ENCODE data around the gene TAF1B.

DNA sequence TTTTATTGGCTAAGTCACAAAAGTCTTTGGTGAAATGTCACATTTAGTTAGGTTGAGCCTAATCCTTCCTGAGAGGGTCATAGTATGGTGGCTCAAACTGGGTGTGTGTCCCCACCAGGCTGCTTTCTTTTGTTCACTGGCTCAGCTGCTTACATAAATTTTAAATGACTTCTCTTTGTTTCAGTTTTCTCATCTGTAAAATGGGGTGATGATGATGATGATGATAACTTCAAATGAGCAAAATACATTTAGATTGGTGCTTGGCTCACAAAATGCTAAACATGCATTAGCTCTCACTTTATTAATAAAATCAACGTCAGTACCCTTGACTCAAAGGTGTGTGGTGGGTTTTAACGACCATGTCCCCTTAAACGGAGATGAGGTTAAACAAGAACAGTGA lies 7.2 kb upstream of the TAF1B start:
- TF ChIP-seq POLR2A (IDR thresholded peaks at IDR 0.05; ENCODE audit: low read depth, low read length) (no peak), POLR2AphosphoS5 (IDR thresholded peaks at IDR 0.05; ENCODE audit: low read length) (no peak), SIX5 (IDR thresholded peaks at IDR 0.05; ENCODE audit: low read depth, low read length, severe bottlenecking) (no peak), YY1 (IDR thresholded peaks at IDR 0.05; ENCODE audit: low read depth, low read length) (no peak), BRCA1 (IDR thresholded peaks at IDR 0.05; ENCODE audit: low read depth, low read length) (no peak), EZH2 (IDR thresholded peaks at IDR 0.05; ENCODE audit: borderline replicate concordance, control insufficient read depth, low read depth, low read length) (no peak)
- TF ChIP-seq, protein P1, sequence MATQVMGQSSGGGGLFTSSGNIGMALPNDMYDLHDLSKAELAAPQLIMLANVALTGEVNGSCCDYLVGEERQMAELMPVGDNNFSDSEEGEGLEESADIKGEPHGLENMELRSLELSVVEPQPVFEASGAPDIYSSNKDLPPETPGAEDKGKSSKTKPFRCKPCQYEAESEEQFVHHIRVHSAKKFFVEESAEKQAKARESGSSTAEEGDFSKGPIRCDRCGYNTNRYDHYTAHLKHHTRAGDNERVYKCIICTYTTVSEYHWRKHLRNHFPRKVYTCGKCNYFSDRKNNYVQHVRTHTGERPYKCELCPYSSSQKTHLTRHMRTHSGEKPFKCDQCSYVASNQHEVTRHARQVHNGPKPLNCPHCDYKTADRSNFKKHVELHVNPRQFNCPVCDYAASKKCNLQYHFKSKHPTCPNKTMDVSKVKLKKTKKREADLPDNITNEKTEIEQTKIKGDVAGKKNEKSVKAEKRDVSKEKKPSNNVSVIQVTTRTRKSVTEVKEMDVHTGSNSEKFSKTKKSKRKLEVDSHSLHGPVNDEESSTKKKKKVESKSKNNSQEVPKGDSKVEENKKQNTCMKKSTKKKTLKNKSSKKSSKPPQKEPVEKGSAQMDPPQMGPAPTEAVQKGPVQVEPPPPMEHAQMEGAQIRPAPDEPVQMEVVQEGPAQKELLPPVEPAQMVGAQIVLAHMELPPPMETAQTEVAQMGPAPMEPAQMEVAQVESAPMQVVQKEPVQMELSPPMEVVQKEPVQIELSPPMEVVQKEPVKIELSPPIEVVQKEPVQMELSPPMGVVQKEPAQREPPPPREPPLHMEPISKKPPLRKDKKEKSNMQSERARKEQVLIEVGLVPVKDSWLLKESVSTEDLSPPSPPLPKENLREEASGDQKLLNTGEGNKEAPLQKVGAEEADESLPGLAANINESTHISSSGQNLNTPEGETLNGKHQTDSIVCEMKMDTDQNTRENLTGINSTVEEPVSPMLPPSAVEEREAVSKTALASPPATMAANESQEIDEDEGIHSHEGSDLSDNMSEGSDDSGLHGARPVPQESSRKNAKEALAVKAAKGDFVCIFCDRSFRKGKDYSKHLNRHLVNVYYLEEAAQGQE (IDR thresholded peaks at IDR 0.05; ENCODE audit: low read depth, low read length), result no peak
- TF ChIP-seq, protein P2, sequence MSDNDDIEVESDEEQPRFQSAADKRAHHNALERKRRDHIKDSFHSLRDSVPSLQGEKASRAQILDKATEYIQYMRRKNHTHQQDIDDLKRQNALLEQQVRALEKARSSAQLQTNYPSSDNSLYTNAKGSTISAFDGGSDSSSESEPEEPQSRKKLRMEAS (IDR thresholded peaks at IDR 0.05; ENCODE audit: low read depth, low read length), result no peak
- TF ChIP-seq, protein P3, sequence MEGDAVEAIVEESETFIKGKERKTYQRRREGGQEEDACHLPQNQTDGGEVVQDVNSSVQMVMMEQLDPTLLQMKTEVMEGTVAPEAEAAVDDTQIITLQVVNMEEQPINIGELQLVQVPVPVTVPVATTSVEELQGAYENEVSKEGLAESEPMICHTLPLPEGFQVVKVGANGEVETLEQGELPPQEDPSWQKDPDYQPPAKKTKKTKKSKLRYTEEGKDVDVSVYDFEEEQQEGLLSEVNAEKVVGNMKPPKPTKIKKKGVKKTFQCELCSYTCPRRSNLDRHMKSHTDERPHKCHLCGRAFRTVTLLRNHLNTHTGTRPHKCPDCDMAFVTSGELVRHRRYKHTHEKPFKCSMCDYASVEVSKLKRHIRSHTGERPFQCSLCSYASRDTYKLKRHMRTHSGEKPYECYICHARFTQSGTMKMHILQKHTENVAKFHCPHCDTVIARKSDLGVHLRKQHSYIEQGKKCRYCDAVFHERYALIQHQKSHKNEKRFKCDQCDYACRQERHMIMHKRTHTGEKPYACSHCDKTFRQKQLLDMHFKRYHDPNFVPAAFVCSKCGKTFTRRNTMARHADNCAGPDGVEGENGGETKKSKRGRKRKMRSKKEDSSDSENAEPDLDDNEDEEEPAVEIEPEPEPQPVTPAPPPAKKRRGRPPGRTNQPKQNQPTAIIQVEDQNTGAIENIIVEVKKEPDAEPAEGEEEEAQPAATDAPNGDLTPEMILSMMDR (IDR thresholded peaks at IDR 0.05 in 2 of 3, conservative IDR thresholded peaks at IDR 0.05 in 1 of 3; ENCODE audit: control insufficient read depth in 2 of 3, extremely low read depth in 1 of 3, insufficient read depth in 1 of 3, low read depth in 3 of 3, low read length in 3 of 3), result no peak

Measured in GM12878 (cell line).